Glutamatergic neuron (in vitro differentiated cells): Measurements from ENCODE around the gene UMODL1. TPM values are rescaled to one million over a fixed set of nuclear protein-coding genes. Genes with fewer than 3 reads are reported as not detected.

Source experiments
- DNase-seq: peaks from one replicate; pipeline ENCODE4 v3.0.0; 2022
- H3K27ac Mint-ChIP-seq: one replicate; pipeline ENCODE4 v1.8.0; 2020; ENCODE audit warnings: mild to moderate bottlenecking, mixed read lengths, inconsistent platforms; ENCODE audit not compliant: unreplicated experiment
- H3K27me3 Mint-ChIP-seq: one replicate; pipeline ENCODE4 v1.8.0; 2020; ENCODE audit warnings: mild to moderate bottlenecking, moderate library complexity, mixed read lengths, inconsistent platforms; ENCODE audit not compliant: unreplicated experiment
- H3K36me3 Mint-ChIP-seq: one replicate; pipeline ENCODE4 v1.8.0; 2020; ENCODE audit warnings: mild to moderate bottlenecking, mixed read lengths, inconsistent platforms; ENCODE audit not compliant: unreplicated experiment
- H3K4me1 Mint-ChIP-seq: one replicate; pipeline ENCODE4 v1.8.0; 2020; ENCODE audit warnings: mild to moderate bottlenecking, low read depth, mixed read lengths, inconsistent platforms; ENCODE audit not compliant: unreplicated experiment
- H3K4me3 Mint-ChIP-seq: one replicate; pipeline ENCODE4 v1.8.0; 2020; ENCODE audit warnings: mild to moderate bottlenecking, mixed read lengths, inconsistent platforms; ENCODE audit not compliant: unreplicated experiment
- H3K9me3 Mint-ChIP-seq: one replicate; pipeline ENCODE4 v1.8.0; 2020; ENCODE audit warnings: mild to moderate bottlenecking, moderate library complexity, mixed read lengths, inconsistent platforms; ENCODE audit not compliant: unreplicated experiment
- CTCF ChIP-seq: fragments of 200-600 bp; sonication (generic); IDR thresholded peaks from one replicate; pipeline ENCODE4 v1.5.0; 2021; ENCODE audit not compliant: partially characterized antibody, unreplicated experiment
- total RNA-seq: library from RNA; stranded (reverse); fragmentation: NEBNext Ultra II Directional; extraction: Animal tissue kit (Norgen Biotek cat#: 25700); gene quantifications from one replicate; pipeline ENCODE4 v1.2.1, GENCODE V29; 2021; ENCODE audit not compliant: unreplicated experiment

The UMODL1 gene
- total RNA-seq, 1 donor from 2014 or later = not detected

GRCh38 chr21:42039470-42039901 lies 31.6 kb upstream of the UMODL1 start:
- TF ChIP-seq CTCF = no peak
- no peak for DNase-seq
- Mint-ChIP-seq H3K36me3 (no peaks in the 10 kb centered on the region), H3K27me3 (peaks cover 11% of the 10 kb centered on the region), H3K4me1 (peaks cover 4% of the 10 kb centered on the region), H3K4me3 (no peak overlapping the region), H3K9me3 (peaks cover 4% of the 10 kb centered on the region), H3K27ac (no peak overlapping the region)

GRCh38 chr21:42039911-42040351 lies 31.2 kb upstream of the UMODL1 start:
- peaks cover 8% of the 10 kb centered on the region for H3K27me3 Mint-ChIP-seq
- H3K4me3 Mint-ChIP-seq = no peak overlapping the region
- H3K36me3 Mint-ChIP-seq = no peaks in the 10 kb centered on the region
- DNase-seq = no peak
- no peak overlapping the region for H3K27ac Mint-ChIP-seq
- H3K9me3 Mint-ChIP-seq = peaks cover 4% of the 10 kb centered on the region
- no peak for TF ChIP-seq CTCF
- peaks cover 2% of the 10 kb centered on the region for H3K4me1 Mint-ChIP-seq

- peaks cover 4% of the 10 kb centered on the region for H3K9me3 Mint-ChIP-seq
- no peak for DNase-seq
- H3K27ac Mint-ChIP-seq = peak overlapping the region; percentile 20
- peaks cover 2% of the 10 kb centered on the region for H3K4me1 Mint-ChIP-seq
- peaks cover 10% of the 10 kb centered on the region for H3K27me3 Mint-ChIP-seq
- no peak overlapping the region for H3K4me3 Mint-ChIP-seq
- no peaks in the 10 kb centered on the region for H3K36me3 Mint-ChIP-seq
- TF ChIP-seq CTCF = no peak
Observed at GRCh38 chr21:42040411-42041180, 30.5 kb upstream of the UMODL1 start.

- Mint-ChIP-seq H3K27ac (no peak overlapping the region), H3K4me1 (peaks cover 2% of the 10 kb centered on the region), H3K27me3 (peaks cover 10% of the 10 kb centered on the region), H3K9me3 (peaks cover 4% of the 10 kb centered on the region), H3K36me3 (no peaks in the 10 kb centered on the region), H3K4me3 (no peak overlapping the region)
- no peak for TF ChIP-seq CTCF
- no peak for DNase-seq
Observed at GRCh38 chr21:42041246-42041645, 29.9 kb upstream of the UMODL1 start.

GRCh38 chr21:42041711-42042110 lies 29.4 kb upstream of the UMODL1 start:
- peaks cover 4% of the 10 kb centered on the region for H3K9me3 Mint-ChIP-seq
- H3K4me1 Mint-ChIP-seq = peaks cover 2% of the 10 kb centered on the region
- DNase-seq = no peak
- no peak overlapping the region for H3K4me3 Mint-ChIP-seq
- no peak overlapping the region for H3K27ac Mint-ChIP-seq
- H3K27me3 Mint-ChIP-seq = peaks cover 10% of the 10 kb centered on the region
- no peak for TF ChIP-seq CTCF
- no peaks in the 10 kb centered on the region for H3K36me3 Mint-ChIP-seq
